Gastroesophageal sphincter (tissue), 3 donors: ENCODE data around the gene PYM1.
"Not testable (repeated sequence)": the region's sequence is repeated elsewhere in the genome, so short reads cannot be mapped to it uniquely, and the experiment has no call there.

Experiments
- EP300 ChIP-seq: sonication (generic); formaldehyde crosslinking; IDR thresholded peaks from one replicate; pipeline ENCODE4 v1.6.1; 2017; ENCODE audit warnings: antibody characterized with exemption, mild to moderate bottlenecking
- POLR2AphosphoS5 ChIP-seq: sonication (generic); formaldehyde crosslinking; IDR thresholded peaks from one replicate; pipeline ENCODE4 v1.6.1; 2017; ENCODE audit warnings: antibody characterized with exemption
- TF ChIP-seq, protein P1 (sequence below), 4 experiments: fragments of 200-600 bp in 2 of 4; fragments of 450-650 bp in 2 of 4; sonication (generic) in 1 of 4; IDR thresholded peaks; one replicate each; pipeline ENCODE4 v1.5.1; 2017 to 2019; ENCODE audit warnings: antibody characterized with exemption in 4 of 4, mild to moderate bottlenecking in 2 of 4, moderate library complexity in 2 of 4

DNA sequence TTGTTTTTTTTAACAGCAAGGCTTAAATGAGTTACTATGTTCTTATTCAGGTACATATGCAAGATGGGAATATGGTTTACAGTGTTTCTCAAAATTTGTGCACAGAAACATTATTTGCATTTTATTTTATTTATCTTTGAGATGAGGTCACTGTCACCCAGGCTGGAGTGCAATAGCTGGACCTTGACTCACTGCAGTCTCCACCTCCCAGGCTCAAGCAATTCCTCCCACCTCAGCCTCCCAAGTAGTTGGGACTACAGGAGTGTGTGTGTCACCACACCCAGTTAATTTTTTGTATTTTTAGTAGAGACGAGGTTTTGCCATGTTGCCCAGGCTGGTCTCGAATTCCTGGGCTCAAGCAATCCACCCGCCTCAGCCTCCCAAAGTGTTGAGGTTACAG is 8.7 kb downstream of the PYM1 start:
- not testable (repeated sequence) for TF ChIP-seq EP300, POLR2AphosphoS5
- TF ChIP-seq, protein P1, sequence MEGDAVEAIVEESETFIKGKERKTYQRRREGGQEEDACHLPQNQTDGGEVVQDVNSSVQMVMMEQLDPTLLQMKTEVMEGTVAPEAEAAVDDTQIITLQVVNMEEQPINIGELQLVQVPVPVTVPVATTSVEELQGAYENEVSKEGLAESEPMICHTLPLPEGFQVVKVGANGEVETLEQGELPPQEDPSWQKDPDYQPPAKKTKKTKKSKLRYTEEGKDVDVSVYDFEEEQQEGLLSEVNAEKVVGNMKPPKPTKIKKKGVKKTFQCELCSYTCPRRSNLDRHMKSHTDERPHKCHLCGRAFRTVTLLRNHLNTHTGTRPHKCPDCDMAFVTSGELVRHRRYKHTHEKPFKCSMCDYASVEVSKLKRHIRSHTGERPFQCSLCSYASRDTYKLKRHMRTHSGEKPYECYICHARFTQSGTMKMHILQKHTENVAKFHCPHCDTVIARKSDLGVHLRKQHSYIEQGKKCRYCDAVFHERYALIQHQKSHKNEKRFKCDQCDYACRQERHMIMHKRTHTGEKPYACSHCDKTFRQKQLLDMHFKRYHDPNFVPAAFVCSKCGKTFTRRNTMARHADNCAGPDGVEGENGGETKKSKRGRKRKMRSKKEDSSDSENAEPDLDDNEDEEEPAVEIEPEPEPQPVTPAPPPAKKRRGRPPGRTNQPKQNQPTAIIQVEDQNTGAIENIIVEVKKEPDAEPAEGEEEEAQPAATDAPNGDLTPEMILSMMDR (IDR thresholded peaks at IDR 0.05), result not testable (repeated sequence)
